HG03520 (cell line): Measurements from ENCODE around the gene CORO1C.
"Not testable (repeated sequence)": the region's sequence is repeated elsewhere in the genome, so short reads cannot be mapped to it uniquely, and the experiment has no call there.

Experiments
- ATAC-seq: cut with Tn5 transposase; IDR thresholded peaks from one replicate; pipeline ENCODE4 v1.9.1; 2021; ENCODE audit warnings: mild to moderate bottlenecking, moderate library complexity; ENCODE audit not compliant: unreplicated experiment

CORO1C gene

DNA sequence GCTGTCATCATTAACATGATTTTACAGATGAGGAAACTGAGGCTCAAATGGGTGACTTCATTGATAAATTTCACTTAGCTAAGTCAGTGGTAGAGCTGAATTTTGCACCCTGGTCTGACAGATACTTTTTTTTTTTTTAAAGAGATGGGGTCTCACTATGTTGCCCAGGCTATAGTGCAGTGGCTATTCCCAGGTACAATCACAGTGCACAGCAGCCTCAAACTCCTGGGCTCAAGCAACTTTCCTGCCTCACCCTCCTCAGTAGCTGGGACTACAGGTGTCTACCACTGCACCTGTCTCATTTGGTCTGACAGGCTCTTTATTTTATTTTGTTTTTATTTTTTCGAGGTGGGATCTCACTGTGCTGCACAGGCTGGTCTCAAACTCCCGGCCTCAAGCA lies 24.2 kb upstream of the CORO1C start:
- ATAC-seq, result no peak

DNA sequence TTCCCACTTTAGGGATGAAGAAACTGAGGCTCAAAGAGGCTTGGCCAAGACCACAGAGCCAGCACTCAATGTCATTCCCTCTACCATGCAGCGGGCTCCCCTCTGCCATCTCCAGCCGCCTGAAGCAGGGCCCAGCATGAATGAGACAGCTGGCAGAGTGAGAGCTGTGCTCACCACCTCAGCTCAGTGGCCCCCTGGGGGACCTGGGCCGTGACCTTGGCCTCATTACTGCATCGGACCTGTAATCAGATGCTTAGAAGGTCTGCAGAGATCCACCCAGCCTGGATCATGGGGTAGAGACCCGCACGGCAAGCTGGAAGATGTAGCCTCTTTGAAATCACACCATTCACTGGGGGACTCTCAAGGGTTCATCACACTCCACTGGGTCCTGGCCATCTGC lies 22.7 kb upstream of the CORO1C start:
- ATAC-seq, result no peak

DNA sequence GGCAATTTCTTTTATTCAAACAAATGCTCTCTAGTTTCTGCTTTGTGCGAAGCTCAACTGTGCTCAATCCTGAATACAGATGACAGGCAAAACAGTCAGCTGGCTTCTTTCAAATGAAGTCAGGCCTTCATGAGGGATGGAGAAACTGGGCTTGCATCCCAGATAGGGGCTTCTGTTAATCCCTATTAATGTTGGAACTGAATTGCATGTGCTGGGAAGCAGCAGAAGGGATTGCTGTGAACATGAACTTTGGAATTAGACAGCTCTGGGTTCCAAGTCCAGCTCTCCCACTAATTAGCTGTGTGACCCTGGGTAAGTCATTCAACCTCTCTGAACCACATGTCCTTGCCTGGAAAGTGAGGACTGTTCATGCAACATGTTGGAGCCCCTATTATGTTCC lies 21.1 kb upstream of the CORO1C start:
- no peak for ATAC-seq

DNA sequence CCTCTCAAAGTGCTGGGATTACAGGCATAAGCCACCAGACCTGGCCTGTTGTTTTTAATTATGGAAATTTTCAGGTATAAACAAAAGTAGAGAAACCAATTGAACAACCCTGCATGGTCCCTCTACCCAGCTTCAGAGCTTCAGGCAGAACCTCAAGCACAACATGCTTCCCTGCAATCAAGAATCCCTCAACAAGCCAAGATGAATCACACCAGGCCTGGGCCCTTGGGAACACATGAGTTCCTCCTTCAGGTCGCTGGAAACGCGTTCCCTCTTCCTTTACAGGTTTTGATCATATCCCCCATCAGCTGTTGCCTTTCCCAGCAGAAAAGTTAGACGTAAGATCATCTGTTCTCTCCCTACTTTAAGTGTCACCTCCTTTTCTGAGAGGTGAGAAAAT lies 20.5 kb upstream of the CORO1C start:
- no peak for ATAC-seq

DNA sequence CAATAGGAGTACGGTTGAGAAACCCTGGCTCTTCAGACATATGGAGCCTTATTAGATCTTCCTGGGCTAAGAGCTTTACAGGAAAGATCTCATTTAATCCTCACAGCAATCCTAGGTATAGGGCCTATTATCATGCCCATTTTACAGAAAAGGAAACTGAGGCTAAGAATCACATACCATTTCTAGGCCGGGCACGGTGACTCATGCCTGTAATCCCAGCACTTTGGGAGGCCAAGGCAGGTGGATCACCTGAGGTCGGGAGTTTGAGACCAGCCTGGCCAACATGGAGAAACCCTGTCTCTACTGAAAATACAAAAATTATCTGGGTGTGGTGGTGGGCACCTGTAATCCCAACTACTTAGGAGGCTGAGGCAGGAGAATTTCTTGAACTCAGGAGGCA lies 19.7 kb upstream of the CORO1C start:
- ATAC-seq, result not testable (repeated sequence)

DNA sequence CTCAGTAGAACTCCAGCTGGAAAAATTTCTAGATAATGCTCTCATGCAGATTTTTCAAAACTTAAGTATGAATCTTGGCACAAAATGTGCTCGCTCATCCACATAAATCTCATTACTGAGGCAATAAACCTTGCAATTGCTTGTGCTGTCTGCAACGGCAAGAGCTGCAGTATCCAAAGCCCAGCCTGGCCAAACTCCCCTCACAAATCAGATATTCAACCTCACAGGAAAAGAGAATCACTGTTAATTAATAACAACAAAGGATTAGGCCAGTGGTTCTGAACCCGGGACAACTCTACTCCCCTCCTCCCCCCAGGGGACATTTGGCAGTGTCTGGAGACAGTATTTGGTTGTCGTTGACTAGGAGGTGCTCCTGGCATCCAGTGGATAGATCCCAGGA lies 19.2 kb upstream of the CORO1C start:
- ATAC-seq, result no peak

DNA sequence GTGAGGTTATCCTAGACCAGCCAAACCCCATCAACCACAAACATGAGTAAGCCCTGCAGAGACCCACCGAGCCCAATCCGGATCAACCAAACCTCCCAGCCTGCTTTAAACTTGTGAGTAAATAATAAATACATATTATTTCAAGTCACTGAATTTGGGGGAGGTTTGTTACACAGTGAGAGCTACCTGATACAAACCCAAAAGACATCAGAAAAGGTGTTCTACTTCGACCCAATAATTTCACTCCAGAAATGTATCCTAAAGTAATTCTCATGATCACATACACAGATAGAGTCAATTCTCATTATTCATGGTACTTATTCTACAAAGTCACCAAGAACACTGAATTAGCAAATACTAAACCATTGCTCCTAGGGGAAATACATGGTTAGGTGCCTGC lies 16.2 kb upstream of the CORO1C start:
- ATAC-seq, result no peak

DNA sequence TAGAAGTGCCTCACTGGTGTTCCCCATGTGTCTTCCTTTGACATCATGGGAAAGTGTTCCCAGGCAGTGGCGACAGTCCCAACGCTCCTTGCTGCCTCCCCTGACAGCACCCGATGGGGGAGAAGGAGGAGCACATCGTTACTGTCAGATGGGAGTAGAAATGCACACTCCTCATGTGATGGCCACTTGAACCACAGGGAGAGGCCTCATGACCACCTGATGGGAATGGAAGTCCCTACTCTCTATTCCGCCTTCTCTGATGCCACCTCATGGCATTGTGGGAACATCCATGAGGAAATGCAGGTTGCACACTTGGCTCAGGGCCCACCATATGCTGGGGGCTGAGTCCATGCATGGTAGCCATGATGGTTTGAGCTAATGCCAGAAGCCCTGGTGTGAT lies 14.3 kb upstream of the CORO1C start:
- ATAC-seq, result no peak

DNA sequence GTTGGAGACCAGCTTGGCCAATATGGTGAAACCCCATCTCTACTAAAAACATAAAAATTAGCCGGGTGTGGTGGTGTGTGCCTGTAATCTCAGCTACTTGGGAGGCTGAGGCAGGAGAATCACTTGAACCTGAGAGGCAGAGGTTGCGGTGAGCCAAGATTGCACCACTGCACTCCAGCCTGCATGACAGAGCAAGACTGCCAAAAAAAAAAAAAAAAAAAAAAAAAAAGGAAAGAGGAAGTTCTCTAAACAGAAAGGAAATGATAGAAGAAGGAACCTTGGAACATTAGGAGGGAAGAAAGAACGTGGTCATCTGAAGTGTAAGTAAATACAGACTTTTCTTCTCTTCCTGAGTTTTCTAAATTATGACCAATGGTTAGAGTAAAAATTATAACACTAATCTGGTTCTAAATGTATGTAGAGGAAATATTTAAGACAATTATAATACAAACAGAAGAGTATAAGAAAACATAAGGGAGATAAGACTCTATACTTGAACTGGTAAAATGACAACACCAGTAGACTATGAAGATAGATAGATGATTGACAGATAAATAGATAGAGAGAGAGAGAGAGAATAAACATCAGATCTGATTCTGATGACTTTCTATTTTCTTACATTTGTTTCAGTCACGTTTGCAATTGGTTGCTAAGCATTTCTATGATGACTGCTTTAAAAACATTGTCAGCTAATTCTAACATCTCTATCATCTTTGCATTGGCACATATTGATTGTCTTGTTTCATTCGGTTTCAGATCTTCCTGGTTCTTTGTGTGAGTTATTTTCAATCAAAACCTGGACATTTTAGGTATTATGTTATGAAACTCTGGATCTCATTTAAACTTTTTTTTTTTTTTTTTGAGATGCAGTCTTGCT lies 12.9 kb upstream of the CORO1C start:
- no peak for ATAC-seq

DNA sequence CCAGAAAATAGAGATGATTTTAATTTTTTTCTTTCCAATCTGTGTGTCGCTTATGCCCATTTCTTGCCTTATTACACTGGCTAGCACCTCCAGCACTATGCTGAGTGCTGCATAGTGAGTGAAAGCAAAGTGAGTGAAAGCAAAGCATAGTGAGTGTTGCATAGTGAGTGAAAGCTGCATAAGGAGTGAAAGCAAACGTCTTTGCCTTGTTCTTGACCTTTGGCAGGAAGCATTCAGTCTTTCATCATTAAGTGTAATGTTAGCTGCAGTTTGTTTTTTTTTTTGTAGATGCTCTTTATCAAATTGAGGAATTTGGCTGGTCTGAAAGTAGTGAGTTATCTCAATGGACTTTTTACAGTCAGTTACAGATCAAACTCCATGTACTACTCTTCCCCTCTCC lies 6.9 kb upstream of the CORO1C start:
- no peak for ATAC-seq

DNA sequence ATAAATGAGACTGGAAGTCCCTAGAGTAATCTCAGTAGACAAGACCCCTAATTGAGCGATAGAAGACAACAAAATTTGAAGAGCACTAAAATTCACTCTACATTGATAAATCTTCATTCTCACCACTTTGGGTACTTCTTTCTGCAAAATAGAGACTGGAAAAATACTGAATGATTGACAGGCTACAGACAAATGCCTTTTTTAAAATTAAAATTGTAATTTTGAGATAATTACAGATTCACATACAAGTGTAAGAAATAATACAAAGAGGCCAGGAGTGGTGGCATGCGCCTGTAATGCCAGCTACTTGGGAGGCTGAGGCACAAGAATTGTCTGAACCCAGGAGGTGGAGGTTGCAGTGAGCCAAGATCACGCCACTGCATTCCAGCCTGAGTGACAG lies 4.5 kb upstream of the CORO1C start:
- ATAC-seq, result no peak

DNA sequence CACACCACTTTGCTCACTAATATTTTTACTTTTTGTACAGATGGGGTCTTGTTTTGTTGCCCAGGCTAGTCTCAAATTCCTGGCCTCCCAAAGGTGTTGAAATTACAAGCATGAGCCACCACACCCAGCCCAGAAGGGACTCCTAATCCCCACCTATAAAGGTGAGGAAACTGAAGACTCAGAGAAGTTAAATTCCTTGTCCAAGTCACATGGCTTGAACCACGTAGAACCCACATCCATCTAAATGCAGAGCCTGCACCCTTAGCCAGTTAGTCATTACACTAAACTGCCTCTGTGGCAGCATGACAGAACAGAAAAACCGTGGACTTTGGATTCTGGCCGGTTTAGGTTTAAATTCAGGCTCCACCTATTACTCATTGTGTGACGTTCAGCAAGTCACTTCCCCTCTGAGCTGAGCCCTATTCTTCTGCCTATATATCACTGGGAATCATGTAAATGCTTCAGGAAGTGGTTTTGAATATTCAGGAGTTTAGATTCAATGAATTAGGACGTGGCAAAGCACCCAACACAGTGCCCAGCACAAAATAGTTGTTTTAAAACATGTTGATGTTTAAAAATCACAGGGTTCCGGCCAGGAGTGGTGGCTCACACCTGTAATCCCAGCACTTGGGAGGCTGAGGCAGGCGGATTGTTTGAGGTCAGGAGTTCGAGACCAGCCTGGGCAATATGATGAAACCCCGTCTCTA lies 3.0 kb upstream of the CORO1C start:
- no peak for ATAC-seq

DNA sequence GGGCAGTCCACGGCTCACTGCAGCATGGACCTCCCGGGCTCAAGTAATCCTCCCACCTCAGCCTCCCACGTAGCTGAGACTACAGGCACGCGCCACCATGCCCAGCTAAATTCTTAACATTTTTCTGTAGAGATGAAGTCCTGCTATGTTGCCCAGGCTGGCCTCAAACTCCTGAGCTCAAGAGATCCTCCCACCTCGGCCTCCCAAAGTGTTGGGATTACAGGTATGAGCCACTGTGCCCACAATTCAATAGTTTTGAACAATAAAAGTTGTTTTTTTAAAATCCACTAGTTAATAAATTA lies 1.9 kb upstream of the CORO1C start:
- not testable (repeated sequence) for ATAC-seq

DNA sequence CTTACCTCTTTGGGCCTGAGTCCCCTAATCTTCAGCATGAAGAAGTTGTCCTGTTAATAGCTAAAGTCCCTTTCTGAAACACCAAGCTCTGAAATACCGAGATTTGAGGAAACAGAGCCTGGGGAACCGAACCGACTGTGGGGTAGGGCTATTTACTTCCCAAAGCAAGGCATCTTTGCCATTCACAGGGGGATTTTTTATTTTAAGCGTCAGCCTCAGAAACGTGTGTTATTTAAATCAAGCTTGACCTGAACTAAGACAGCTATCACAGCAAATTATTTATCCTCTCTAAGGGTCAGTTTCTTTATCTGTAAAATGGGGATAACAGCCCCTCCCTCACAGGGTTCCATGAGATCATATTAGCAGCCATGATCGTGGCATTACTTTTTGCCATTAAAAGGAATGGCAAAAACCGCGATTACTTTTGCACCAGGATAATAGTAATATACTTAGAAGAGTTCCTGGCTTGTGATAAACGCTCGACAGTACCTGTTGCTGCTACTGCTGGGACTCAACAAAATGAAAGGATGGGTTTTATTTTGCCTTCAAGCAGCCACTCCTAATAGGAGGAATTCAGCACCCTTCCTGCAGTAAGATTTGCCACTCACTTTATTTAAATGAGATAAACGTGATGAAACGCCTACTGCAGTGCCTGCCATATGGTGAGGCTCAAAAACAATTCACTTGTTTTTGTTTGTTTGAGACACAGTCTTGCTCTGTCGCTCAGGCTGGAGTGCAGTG lies 1.3 kb upstream of the CORO1C start:
- ATAC-seq, result no peak

DNA sequence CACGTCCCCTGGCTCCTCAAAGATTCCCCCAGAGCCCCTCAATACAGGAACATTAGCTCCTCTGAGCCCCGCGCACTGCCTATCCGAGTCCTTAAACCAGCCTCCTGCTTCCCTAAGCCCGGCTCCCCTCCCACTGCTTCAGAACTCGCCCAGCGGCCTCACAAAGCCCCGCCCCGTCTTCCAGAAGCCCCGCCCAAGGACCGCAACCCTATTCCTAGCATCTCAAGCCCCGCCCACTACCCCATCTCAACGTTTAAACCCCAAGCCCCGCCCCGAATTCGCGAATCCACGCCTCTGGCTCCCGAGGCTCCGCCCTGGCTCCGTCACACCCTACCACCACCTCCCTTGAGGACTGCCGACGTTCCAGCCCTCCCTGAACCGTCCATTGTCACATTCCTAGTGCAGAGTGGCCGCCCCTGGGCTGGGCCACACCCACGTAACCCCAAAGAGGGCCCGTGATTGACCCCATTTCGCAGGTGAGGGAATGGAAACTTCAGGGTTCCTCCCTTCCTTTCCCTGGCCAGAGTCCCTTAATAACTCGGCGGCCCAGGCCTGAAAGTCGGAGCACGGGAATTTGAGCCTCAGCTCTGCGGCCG lies 646 bp upstream of the CORO1C start:
- ATAC-seq, result peak; percentile 44

DNA sequence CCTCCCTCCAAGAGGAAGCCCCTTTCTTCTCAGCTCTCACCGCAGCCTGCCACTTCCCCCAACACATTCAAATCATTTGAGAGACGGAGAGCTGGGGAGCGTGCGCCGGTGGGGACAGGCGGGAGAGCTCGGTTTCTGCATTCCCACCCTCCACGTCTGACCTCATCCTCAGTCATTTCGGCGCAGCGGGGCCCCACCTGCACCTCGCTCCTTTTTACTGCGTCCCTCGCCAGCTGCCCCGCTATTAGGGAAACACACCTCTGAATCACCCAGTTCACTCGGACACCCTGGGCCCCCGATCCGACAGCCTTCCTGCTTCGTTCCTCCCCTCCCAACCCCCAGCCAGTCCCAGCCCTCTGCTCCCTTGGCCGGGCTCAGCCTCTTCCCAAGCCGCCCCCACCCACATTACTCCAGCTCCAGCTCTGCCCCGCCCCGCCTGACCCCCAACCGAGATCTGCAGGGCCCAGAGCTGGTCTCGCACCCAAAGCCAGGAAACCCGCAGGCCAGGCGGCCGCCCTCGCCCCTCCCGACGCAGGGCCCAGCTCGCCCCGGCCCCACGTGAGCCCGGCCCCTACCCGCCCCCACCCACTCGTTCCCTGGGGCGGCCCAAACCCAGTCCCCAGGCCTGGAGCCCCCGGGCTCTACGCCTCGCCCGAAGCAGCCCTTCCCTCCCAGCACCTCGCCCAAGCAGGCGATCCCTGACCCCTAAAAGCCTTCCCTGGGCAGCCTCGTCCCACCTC lies 783 bp downstream of the CORO1C start:
- ATAC-seq, result no peak

DNA sequence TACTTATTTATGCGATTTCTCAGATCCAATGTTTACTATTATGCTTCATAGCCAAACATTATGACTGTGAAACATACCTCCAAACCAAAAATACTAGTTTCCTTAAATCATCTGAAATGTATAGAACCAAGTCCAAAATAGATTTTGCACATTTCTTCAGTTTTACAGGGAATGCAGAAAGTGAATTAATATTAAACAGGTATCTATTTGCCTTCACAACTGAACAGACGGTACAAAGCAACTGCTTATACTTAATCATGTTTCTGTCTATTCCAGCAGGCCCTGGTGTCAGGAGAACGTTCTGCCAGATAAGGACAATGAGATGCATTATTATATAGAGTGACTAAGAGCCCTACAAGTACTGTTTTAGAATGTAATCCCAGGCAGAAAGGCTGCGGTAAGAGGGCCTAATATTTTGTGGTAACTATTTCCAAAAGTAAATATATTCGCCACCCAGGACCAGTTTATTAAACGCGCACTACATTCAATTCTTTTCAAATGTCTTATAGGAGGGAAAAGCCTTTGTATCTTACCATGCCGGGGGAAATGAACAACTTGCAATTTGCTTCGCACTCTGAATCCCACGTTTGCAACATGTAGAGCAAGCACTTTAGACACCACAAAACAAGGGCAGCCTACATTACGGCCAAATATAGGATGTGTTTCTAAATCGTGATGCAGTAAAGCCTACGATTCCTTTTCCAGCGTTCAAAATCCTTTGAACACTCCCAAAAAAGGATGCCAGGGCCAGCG lies 1.5 kb downstream of the CORO1C start:
- ATAC-seq, result no peak

DNA sequence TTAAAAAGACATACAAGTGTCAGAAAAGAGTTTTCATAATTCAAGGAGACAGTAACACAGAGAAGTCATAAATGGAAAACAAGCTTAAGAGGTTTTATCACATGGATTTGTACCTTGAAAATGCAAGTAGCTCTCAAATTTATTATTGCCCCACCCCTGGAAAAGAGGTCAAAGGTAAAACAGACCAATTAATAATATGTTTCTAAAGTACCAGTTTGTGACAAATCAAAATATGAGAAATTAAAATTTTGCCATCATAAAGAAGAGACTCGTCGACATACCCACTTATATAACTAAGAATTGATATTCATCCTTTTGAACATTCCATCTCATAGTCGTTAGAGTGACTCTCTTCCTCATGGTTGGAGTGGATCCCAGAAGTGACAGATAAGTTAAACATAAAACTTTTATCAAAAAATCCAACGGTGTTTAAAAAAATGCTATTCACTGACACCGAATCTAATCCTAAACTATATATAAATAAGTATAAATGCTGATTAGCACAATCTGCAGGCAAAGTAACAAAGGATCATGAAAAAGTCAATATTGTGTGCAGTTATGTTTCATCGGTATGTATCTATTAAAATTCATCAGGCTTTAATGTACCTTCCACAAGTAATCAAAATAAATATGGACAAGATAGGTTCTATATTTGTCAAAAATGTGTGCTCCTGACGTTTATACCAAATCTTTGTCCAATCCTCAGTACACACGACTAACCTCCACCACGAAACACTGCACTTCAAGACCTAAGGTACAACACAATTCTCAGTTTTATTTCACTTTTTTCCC lies 2.3 kb downstream of the CORO1C start:
- ATAC-seq, result no peak
